HepG2 (cell line): ENCODE results near the gene ACOT9. TPM values are rescaled to one million over a fixed set of nuclear protein-coding genes. Genes with fewer than 3 reads are reported as not detected.
"Not testable (repeated sequence)": the region's sequence is repeated elsewhere in the genome, so short reads cannot be mapped to it uniquely, and the experiment has no call there.

ENCODE experiments used
- ATAC-seq: fragments of 200-7000 bp; cut with Tn5 transposase; 3 replicates; pipeline ENCODE4 v1.9.1; 2020; ENCODE audit warnings: mild to moderate bottlenecking, moderate library complexity
- BruUV-seq: library from RNA; stranded (reverse); fragments of 400-500 nt; replicated peaks from 2 replicates; lab custom pipeline; 2021; lab: Mats Ljungman, UMichigan
- CTCF ChIA-PET: fragments of 300-600 bp; formaldehyde crosslinking; extraction: SDS; loops from one replicate; lab custom pipeline; 2021; ENCODE audit warnings: low total read pairs, inconsistent platforms, low intra/inter-chr PET ratio; lab: Yijun Ruan, JAX
- POLR2A ChIA-PET: fragments of 350-600 bp; sonication (Branson Sonifier 250); formaldehyde crosslinking; loops from one replicate; lab custom pipeline; 2020; ENCODE audit warnings: antibody characterized with exemption, inconsistent platforms; lab: Yijun Ruan, JAX
- DNase-seq: peaks from one replicate; pipeline ENCODE4 v3.0.0-alpha.2; 2015; ENCODE audit warnings: low spot score
- FAIRE-seq: peaks from 3 replicates; lab custom pipeline; 2011; peaks lifted over from hg19 to GRCh38; lab: Jason Lieb, UNC
- H2AFZ ChIP-seq: one replicate; pipeline ENCODE4 v1.6.1; 2011; ENCODE audit warnings: low read length, inconsistent platforms
- H3K27ac ChIP-seq: fragments of 300-600 bp; 3 replicates; pipeline ENCODE4 v1.8.0; 2011; ENCODE audit warnings: mixed run types, mild to moderate bottlenecking, mixed read lengths, low read length, inconsistent platforms; ENCODE audit not compliant: insufficient read depth; ENCODE audit errors: extremely low read length
- H3K27me3 ChIP-seq, 2 experiments: fragments of 200-600 bp in 1 of 2; 2 replicates in 1 of 2; 3 replicates in 1 of 2; pipeline versions ENCODE4 v1.6.0 to v1.8.0; 2011; ENCODE audit warnings: low read length in 2 of 2, mild to moderate bottlenecking in 2 of 2, moderate library complexity in 2 of 2, inconsistent platforms in 1 of 2; ENCODE audit not compliant: insufficient read depth in 2 of 2, control insufficient read depth in 1 of 2
- H3K36me3 ChIP-seq, 2 experiments: fragments of 200-600 bp in 1 of 2; replicated peaks in 1 of 2; 2 replicates in 1 of 2; 3 replicates in 1 of 2; pipeline versions ENCODE4 v1.5.1 to v1.8.0; 2011; ENCODE audit warnings: low read length in 2 of 2, inconsistent platforms in 1 of 2; ENCODE audit not compliant: insufficient read depth in 2 of 2, control insufficient read depth in 1 of 2
- H3K4me1 ChIP-seq: 2 replicates; pipeline ENCODE4 v1.5.1; 2012; ENCODE audit warnings: low read length, inconsistent platforms; ENCODE audit not compliant: insufficient read depth
- H3K4me2 ChIP-seq: 2 replicates; pipeline ENCODE4 v1.6.0; 2011; ENCODE audit warnings: low read depth, low read length, inconsistent platforms
- H3K4me3 ChIP-seq, 3 experiments: fragments of 200-600 bp in 1 of 3; sonication (generic), shearing (Covaris generic) in 1 of 3; replicated peaks in 1 of 3; 2 replicates each; pipeline ENCODE4 v1.5.1; 2011 to 2016; ENCODE audit warnings: low read length in 3 of 3, inconsistent platforms in 2 of 3, low read depth in 2 of 3, mild to moderate bottlenecking in 2 of 3, control low read depth in 1 of 3, mixed read lengths in 1 of 3; ENCODE audit not compliant: insufficient read depth in 1 of 3
- H3K79me2 ChIP-seq: one replicate; pipeline ENCODE4 v1.6.1; 2011; ENCODE audit warnings: low read length, inconsistent platforms; ENCODE audit not compliant: insufficient read depth
- H3K9ac ChIP-seq: 2 replicates; pipeline ENCODE4 v1.6.0; 2011; ENCODE audit warnings: mild to moderate bottlenecking, low read depth, low read length, inconsistent platforms; ENCODE audit not compliant: insufficient read depth
- H3K9me3 ChIP-seq: 2 replicates; pipeline ENCODE4 v1.5.1; 2012; ENCODE audit warnings: mild to moderate bottlenecking, low read length
- H4K20me1 ChIP-seq: 2 replicates; pipeline ENCODE4 v1.6.0; 2011; ENCODE audit warnings: inconsistent platforms, mild to moderate bottlenecking, low read length, moderate library complexity; ENCODE audit not compliant: insufficient read depth
- AKAP8 ChIP-seq: sonication (generic); formaldehyde crosslinking; IDR thresholded peaks from 2 replicates; pipeline ENCODE4 v1.5.1; 2020; ENCODE audit warnings: mild to moderate bottlenecking, missing genetic modification reagents
- FOXO1 ChIP-seq: sonication (generic); formaldehyde crosslinking; IDR thresholded peaks from 2 replicates; pipeline ENCODE4 v1.4.0; 2020; ENCODE audit warnings: missing genetic modification reagents
- SMARCC2 ChIP-seq: fragments of 450-650 bp; IDR thresholded peaks from 2 replicates; pipeline ENCODE4 v1.6.1; 2017; ENCODE audit warnings: antibody characterized with exemption, mild to moderate bottlenecking
- SSRP1 ChIP-seq: IDR thresholded peaks from 2 replicates; pipeline ENCODE4 v1.6.1; 2016; ENCODE audit warnings: control low read depth
- TRIM24 ChIP-seq: sonication (generic); formaldehyde crosslinking; IDR thresholded peaks from 2 replicates; pipeline ENCODE4 v1.8.0; 2022; ENCODE audit warnings: mild to moderate bottlenecking, missing genetic modification reagents
- ZNF841 ChIP-seq: sonication (generic); formaldehyde crosslinking; IDR thresholded peaks from 2 replicates; pipeline ENCODE4 v1.8.1; 2023; ENCODE audit warnings: missing genetic modification reagents, borderline replicate concordance
- WGBS: methylation state at CpG from one replicate; pipeline ENCODE4 v1.1.6; 2017; ENCODE audit warnings: low lambda C conversion rate; 5-methylcytosine and 5-hydroxymethylcytosine counted together
- in situ Hi-C: cut with HindIII; loops from 2 replicates; pipeline ENCODE4 v1.10.0; 2017; ENCODE audit warnings: low pct_unique_long_range_greater_than_20kb; ENCODE audit not compliant: extremely low pct_ligation_motif_present
- intact Hi-C: fragments of 100-400 bp; cut with micrococcal nuclease; formaldehyde crosslinking; loops from one replicate; pipeline ENCODE4 v1.10.0; 2022; ENCODE audit not compliant: unreplicated experiment
- polyA plus RNA-seq, 8 experiments: library from polyadenylated mRNA; depleted of rRNA in 3 of 8; stranded (reverse) in 7 of 8; unstranded in 1 of 8; fragments of >200 nt; fragmentation: Illumina TruSeq in 4 of 8; extraction: Trizol in 4 of 8; gene quantifications; 2 replicates each; pipeline versions ENCODE4 v1.2.1 to v1.2.3, GENCODE V29; 2011 to 2016; ENCODE audit warnings: low read depth in 4 of 8, missing spikeins in 1 of 8, mixed read lengths in 1 of 8; ENCODE audit not compliant: insufficient read depth in 1 of 8
- total RNA-seq, 5 experiments: library from RNA; depleted of rRNA; stranded (reverse); fragments of >200 nt; fragmentation: Illumina TruSeq; extraction: Trizol; gene quantifications; 2 replicates each; pipeline ENCODE4 v1.2.3, GENCODE V29; 2016; ENCODE audit warnings: low read depth in 1 of 5
- TF ChIP-seq, protein P1 (sequence below): sonication (generic); formaldehyde crosslinking; IDR thresholded peaks from 2 replicates; pipeline ENCODE4 v1.5.1; 2020; ENCODE audit warnings: missing genetic modification reagents, mild to moderate bottlenecking, borderline replicate concordance
- TF ChIP-seq, protein P2 (sequence below): sonication (generic); formaldehyde crosslinking; IDR thresholded peaks from 2 replicates; pipeline ENCODE4 v1.4.0; 2020; ENCODE audit warnings: missing genetic modification reagents, borderline replicate concordance
- TF ChIP-seq, protein P3 (sequence below): sonication (generic); formaldehyde crosslinking; IDR thresholded peaks from 2 replicates; pipeline ENCODE4 v1.9.0; 2021; ENCODE audit warnings: missing genetic modification reagents, mild to moderate bottlenecking, borderline replicate concordance
- TF ChIP-seq, protein P4 (sequence below): sonication (generic); formaldehyde crosslinking; IDR thresholded peaks from 2 replicates; pipeline ENCODE4 v1.5.0; 2020; ENCODE audit warnings: mild to moderate bottlenecking, missing genetic modification reagents

ACOT9 gene
- total and polyA plus RNA-seq, 2 of the 13 experiments (the other 11 are each of a cell fraction or from before 2014, with no cell fraction given) = 33.3 to 36.9 TPM

DNA sequence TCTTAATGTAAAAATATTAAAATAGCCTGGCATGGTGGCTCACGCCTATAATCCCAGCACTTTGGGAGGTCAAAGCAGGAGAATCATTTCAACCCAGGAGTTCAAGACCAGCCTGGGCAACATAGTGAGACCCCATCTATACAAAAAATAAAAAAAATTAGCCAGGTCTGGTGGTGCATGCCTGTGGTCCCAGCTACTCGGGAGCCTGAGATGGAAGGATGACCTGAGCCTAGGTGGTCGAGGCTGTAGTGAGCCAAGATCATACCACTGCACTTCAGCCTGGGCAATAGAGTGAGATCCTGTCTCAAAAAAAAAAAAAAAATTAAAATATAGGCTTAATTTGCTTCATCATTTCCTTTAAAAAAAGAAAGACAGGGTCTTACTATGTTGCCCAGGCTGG lies 66.6 kb downstream of the ACOT9 start:
- H4K20me1 ChIP-seq, H3K4me2 ChIP-seq, H3K4me1 ChIP-seq, ATAC-seq, POLR2A ChIA-PET, in situ Hi-C loops, DNase-seq, H3K27me3 ChIP-seq, H3K4me3 ChIP-seq, intact Hi-C loops, H3K79me2 ChIP-seq, H3K27ac ChIP-seq, H3K9ac ChIP-seq, FAIRE-seq, H3K9me3 ChIP-seq, BruUV-seq, H2AFZ ChIP-seq, CTCF ChIA-PET: not testable (repeated sequence)
- 100% methylated on average over 3 of the region's 3 CpGs for WGBS
- H3K36me3 ChIP-seq = peaks cover 2 to 13% of the 10 kb centered on the region in 2 experiments; a peak in 4 of 5 replicates

DNA sequence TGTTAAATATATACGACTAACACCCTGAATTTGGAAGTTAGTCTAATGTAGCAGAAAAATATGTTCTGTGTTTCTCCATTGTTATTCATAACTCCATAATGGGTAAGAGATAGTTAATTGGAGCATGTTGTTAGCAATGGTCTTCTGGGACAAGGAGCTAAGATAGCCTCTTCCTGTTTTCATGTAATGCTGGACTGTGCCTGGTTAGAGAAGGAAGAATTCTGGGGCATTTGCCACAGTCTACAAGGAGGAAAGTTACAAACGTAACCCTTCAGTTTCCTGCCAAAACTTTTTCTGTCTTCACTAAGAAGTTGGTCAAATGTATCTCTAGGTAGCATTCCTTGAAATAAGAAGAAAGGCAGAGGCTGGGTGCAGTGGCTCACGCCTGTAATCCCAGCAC lies 70.0 kb downstream of the ACOT9 start:
- no peaks in the 10 kb centered on the region for H3K9me3 ChIP-seq
- ATAC-seq (no peak), FAIRE-seq (no peak), DNase-seq (no peak)
- H3K4me3 ChIP-seq = no peak overlapping the region
- no TSS peak for BruUV-seq
- H3K27me3 ChIP-seq = no peaks in the 10 kb centered on the region
- no peak overlapping the region for H3K27ac ChIP-seq
- H3K36me3 ChIP-seq = peaks cover 2 to 13% of the 10 kb centered on the region in 2 experiments; a peak in 3 of 5 replicates
- 87% methylated on average over 2 of the region's 3 CpGs for WGBS
- H3K79me2 ChIP-seq = peaks cover 17% of the 10 kb centered on the region
- intact Hi-C loops (no loop called here), in situ Hi-C loops (no loop called here)
- H3K9ac ChIP-seq = no peak overlapping the region
- no peak overlapping the region for H2AFZ ChIP-seq
- no peaks in the 10 kb centered on the region for H4K20me1 ChIP-seq
- H3K4me1 ChIP-seq = no peaks in the 10 kb centered on the region
- ChIA-PET POLR2A (no interaction called here), CTCF (no interaction called here)
- H3K4me2 ChIP-seq = no peak overlapping the region
- TF ChIP-seq AKAP8 (CRISPR knock-in tag) = no peak
- TF ChIP-seq SMARCC2 = no peak
- TF ChIP-seq, protein P1, sequence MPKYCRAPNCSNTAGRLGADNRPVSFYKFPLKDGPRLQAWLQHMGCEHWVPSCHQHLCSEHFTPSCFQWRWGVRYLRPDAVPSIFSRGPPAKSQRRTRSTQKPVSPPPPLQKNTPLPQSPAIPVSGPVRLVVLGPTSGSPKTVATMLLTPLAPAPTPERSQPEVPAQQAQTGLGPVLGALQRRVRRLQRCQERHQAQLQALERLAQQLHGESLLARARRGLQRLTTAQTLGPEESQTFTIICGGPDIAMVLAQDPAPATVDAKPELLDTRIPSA = no peak
- TF ChIP-seq, protein P2, sequence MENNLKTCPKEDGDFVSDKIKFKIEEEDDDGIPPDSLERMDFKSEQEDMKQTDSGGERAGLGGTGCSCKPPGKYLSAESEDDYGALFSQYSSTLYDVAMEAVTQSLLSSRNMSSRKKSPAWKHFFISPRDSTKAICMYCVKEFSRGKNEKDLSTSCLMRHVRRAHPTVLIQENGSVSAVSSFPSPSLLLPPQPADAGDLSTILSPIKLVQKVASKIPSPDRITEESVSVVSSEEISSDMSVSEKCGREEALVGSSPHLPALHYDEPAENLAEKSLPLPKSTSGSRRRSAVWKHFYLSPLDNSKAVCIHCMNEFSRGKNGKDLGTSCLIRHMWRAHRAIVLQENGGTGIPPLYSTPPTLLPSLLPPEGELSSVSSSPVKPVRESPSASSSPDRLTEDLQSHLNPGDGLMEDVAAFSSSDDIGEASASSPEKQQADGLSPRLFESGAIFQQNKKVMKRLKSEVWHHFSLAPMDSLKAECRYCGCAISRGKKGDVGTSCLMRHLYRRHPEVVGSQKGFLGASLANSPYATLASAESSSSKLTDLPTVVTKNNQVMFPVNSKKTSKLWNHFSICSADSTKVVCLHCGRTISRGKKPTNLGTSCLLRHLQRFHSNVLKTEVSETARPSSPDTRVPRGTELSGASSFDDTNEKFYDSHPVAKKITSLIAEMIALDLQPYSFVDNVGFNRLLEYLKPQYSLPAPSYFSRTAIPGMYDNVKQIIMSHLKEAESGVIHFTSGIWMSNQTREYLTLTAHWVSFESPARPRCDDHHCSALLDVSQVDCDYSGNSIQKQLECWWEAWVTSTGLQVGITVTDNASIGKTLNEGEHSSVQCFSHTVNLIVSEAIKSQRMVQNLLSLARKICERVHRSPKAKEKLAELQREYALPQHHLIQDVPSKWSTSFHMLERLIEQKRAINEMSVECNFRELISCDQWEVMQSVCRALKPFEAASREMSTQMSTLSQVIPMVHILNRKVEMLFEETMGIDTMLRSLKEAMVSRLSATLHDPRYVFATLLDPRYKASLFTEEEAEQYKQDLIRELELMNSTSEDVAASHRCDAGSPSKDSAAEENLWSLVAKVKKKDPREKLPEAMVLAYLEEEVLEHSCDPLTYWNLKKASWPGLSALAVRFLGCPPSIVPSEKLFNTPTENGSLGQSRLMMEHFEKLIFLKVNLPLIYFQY = no peak
- no peak for TF ChIP-seq ZNF841 (CRISPR knock-in tag)
- TF ChIP-seq, protein P3, sequence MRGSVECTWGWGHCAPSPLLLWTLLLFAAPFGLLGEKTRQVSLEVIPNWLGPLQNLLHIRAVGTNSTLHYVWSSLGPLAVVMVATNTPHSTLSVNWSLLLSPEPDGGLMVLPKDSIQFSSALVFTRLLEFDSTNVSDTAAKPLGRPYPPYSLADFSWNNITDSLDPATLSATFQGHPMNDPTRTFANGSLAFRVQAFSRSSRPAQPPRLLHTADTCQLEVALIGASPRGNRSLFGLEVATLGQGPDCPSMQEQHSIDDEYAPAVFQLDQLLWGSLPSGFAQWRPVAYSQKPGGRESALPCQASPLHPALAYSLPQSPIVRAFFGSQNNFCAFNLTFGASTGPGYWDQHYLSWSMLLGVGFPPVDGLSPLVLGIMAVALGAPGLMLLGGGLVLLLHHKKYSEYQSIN = no peak
- TF ChIP-seq SSRP1 (CRISPR knock-in tag) = no peak
- TF ChIP-seq, protein P4, sequence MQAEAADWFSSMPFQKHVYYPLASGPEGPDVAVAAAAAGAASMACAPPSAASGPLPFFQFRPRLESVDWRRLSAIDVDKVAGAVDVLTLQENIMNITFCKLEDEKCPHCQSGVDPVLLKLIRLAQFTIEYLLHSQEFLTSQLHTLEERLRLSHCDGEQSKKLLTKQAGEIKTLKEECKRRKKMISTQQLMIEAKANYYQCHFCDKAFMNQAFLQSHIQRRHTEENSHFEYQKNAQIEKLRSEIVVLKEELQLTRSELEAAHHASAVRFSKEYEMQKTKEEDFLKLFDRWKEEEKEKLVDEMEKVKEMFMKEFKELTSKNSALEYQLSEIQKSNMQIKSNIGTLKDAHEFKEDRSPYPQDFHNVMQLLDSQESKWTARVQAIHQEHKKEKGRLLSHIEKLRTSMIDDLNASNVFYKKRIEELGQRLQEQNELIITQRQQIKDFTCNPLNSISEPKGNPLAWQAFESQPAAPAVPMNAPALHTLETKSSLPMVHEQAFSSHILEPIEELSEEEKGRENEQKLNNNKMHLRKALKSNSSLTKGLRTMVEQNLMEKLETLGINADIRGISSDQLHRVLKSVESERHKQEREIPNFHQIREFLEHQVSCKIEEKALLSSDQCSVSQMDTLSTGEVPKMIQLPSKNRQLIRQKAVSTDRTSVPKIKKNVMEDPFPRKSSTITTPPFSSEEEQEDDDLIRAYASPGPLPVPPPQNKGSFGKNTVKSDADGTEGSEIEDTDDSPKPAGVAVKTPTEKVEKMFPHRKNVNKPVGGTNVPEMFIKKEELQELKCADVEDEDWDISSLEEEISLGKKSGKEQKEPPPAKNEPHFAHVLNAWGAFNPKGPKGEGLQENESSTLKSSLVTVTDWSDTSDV (CRISPR knock-in tag) = no peak
- TF ChIP-seq TRIM24 (CRISPR knock-in tag) = no peak
- no peak for TF ChIP-seq FOXO1
